HFF-Myc (cell line): ENCODE results near the gene MEGF10.
"Not testable (repeated sequence)": the region's sequence is repeated elsewhere in the genome, so short reads cannot be mapped to it uniquely, and the experiment has no call there.

Experiments
- DNase-seq: peaks from one replicate; pipeline ENCODE4 v3.0.0-alpha.2; 2011; ENCODE audit warnings: low read depth; ENCODE audit errors: extremely low read depth
- H3K4me3 ChIP-seq: replicated peaks from 2 replicates; pipeline ENCODE4 v1.5.1; 2011; ENCODE audit warnings: low read depth, mild to moderate bottlenecking, control low read depth, low read length
- TF ChIP-seq, protein P1 (sequence below): IDR thresholded peaks from 2 replicates; pipeline ENCODE4 v1.5.1; 2012; ENCODE audit warnings: mild to moderate bottlenecking, low read depth, low read length, control low read depth; ENCODE audit errors: missing control alignments

The MEGF10 gene

GRCh38 chr5:127293373-127293772 lies 2.8 kb downstream of the MEGF10 start:
- no peak overlapping the region for H3K4me3 ChIP-seq
- DNase-seq: no peak
- TF ChIP-seq, protein P1, sequence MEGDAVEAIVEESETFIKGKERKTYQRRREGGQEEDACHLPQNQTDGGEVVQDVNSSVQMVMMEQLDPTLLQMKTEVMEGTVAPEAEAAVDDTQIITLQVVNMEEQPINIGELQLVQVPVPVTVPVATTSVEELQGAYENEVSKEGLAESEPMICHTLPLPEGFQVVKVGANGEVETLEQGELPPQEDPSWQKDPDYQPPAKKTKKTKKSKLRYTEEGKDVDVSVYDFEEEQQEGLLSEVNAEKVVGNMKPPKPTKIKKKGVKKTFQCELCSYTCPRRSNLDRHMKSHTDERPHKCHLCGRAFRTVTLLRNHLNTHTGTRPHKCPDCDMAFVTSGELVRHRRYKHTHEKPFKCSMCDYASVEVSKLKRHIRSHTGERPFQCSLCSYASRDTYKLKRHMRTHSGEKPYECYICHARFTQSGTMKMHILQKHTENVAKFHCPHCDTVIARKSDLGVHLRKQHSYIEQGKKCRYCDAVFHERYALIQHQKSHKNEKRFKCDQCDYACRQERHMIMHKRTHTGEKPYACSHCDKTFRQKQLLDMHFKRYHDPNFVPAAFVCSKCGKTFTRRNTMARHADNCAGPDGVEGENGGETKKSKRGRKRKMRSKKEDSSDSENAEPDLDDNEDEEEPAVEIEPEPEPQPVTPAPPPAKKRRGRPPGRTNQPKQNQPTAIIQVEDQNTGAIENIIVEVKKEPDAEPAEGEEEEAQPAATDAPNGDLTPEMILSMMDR: no peak

DNA sequence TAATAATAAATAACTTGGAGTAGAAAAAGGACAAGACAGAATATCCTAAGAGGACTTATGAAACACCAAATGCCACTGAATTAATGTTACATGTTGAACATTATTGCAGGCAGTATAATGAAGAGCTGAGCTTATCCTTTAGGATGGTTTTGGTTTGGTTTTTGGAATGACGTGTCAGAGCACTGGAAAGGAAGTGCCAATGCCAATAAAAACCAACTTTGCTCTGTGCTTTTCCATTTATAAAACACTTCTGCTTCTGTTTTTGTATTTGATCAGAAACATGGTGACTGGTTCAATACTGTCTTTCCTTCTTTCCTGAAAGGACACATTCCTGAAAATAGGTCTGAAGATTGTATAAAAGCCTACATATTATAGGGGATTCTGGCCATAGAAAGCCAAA lies 4.2 kb downstream of the MEGF10 start:
- TF ChIP-seq, protein P1: no peak
- H3K4me3 ChIP-seq: no peak overlapping the region
- no peak for DNase-seq

DNA sequence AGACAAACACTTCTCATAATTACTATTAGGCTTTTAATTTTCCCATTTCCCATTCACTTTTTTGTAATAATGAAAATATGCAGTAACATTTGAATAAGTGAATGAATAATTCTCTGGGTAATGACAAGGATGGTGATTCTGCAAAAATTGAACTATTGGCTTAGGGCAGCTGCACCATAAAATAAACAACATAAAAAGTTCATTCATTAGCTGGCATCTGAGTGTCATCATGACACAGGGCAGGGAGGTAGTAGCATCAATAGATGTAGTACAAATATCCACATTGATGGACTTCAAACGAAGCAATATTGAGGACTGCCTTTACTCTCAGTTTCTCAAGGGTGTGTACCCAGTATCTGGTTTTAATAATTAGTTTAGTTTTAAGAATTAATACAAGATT lies 4.9 kb downstream of the MEGF10 start:
- DNase-seq: no peak

GRCh38 chr5:127296321-127296720 lies 5.7 kb downstream of the MEGF10 start:
- DNase-seq: no peak
- TF ChIP-seq, protein P1: no peak
- no peak overlapping the region for H3K4me3 ChIP-seq

More for the DNA sequence above, 4.9 kb downstream of the MEGF10 start:
- H3K4me3 ChIP-seq: no peak overlapping the region
- TF ChIP-seq, protein P1: no peak

- not testable (repeated sequence) for DNase-seq, H3K4me3 ChIP-seq
Observed at GRCh38 chr5:127296894-127297293, 6.3 kb downstream of the MEGF10 start.

GRCh38 chr5:127297348-127298035 lies 6.9 kb downstream of the MEGF10 start:
- TF ChIP-seq, protein P1: no peak
- no peak for DNase-seq
- H3K4me3 ChIP-seq: no peak overlapping the region

DNA sequence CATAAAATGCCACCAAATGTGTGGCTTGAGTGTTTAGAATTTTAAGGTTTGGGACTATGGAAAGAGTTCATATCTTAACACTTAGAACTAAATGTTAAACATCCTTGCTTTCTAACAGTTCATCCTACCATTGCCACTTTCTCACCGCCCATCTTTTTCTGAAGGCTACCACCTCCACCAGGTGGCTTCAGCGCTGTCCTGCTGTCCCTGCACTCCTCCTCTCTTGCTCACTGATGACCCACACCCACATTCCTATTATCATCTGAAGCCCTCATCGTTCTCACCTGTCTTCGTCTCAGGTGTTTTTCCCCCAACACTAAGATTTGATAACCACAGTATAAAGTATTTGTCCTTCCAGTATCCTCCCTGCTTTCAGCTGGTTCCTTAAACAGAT lies 7.4 kb downstream of the MEGF10 start:
- TF ChIP-seq, protein P1: no peak
- no peak for DNase-seq
- no peak overlapping the region for H3K4me3 ChIP-seq
